IMR-90 (cell line): Measurements from ENCODE around the gene MAP7D1. TPM values are rescaled to one million over a fixed set of nuclear protein-coding genes. Genes with fewer than 3 reads are reported as not detected.
A peak's percentile ranks its signal among the peaks of the same experiment; 100 is the strongest.

Experiments
- ATAC-seq: fragments of 200-7000 bp; cut with Tn5 transposase; 2 replicates; pipeline ENCODE4 v1.9.1; 2020; ENCODE audit warnings: low read depth, mild to moderate bottlenecking, moderate library complexity
- BruUV-seq: library from RNA; stranded (reverse); fragments of 400-500 nt; replicated peaks from 2 replicates; lab custom pipeline; 2021; lab: Mats Ljungman, UMichigan
- CTCF ChIA-PET: fragments of 300-600 bp; formaldehyde crosslinking; extraction: SDS; loops from one replicate; lab custom pipeline; 2021; ENCODE audit warnings: antibody characterized with exemption; lab: Yijun Ruan, JAX
- POLR2A ChIA-PET: fragments of 300-600 bp; sonication (Branson Sonifier 250); formaldehyde crosslinking; loops from one replicate; lab custom pipeline; 2022; ENCODE audit warnings: antibody characterized with exemption; ENCODE audit not compliant: unreplicated experiment; lab: Charles Lee
- DNase-seq: peaks from one replicate; pipeline ENCODE4 v3.0.0; 2013
- H2AFZ ChIP-seq: replicated peaks from 2 replicates; pipeline ENCODE3; 2013; ENCODE audit warnings: low read length, mild to moderate bottlenecking; ENCODE audit not compliant: poor library complexity
- H2AK5ac ChIP-seq: 2 replicates; pipeline ENCODE4 v1.6.1; 2013; ENCODE audit warnings: low read depth, low read length, inconsistent platforms
- H2AK9ac ChIP-seq: replicated peaks from 2 replicates; pipeline ENCODE3; 2013; ENCODE audit warnings: mild to moderate bottlenecking, low read depth, low read length, moderate library complexity; ENCODE audit not compliant: poor library complexity
- H2BK120ac ChIP-seq: 2 replicates; pipeline ENCODE4 v1.6.1; 2013; ENCODE audit warnings: low read depth, low read length, inconsistent platforms
- H2BK15ac ChIP-seq: 3 replicates; pipeline ENCODE4 v1.6.1; 2013; ENCODE audit warnings: low read depth, low read length, inconsistent platforms
- H2BK20ac ChIP-seq: 2 replicates; pipeline ENCODE4 v1.6.1; 2013; ENCODE audit warnings: low read depth, mild to moderate bottlenecking, inconsistent platforms, low read length, moderate library complexity
- H2BK5ac ChIP-seq: 2 replicates; pipeline ENCODE4 v1.6.1; 2013; ENCODE audit warnings: mild to moderate bottlenecking, low read depth, low read length, inconsistent platforms; ENCODE audit not compliant: poor library complexity, severe bottlenecking
- H3K14ac ChIP-seq: replicated peaks from 2 replicates; pipeline ENCODE4 v1.6.1; 2013; ENCODE audit warnings: low read depth, low read length, inconsistent platforms
- H3K18ac ChIP-seq: 2 replicates; pipeline ENCODE4 v1.6.1; 2013; ENCODE audit warnings: low read depth, low read length, control low read depth
- H3K23ac ChIP-seq: 2 replicates; pipeline ENCODE4 v1.6.1; 2013; ENCODE audit warnings: low read depth, low read length, inconsistent platforms
- H3K27ac ChIP-seq: 2 replicates; pipeline ENCODE4 v1.5.1; 2013; ENCODE audit warnings: mild to moderate bottlenecking, control low read depth, low read length; ENCODE audit not compliant: insufficient read depth
- H3K27me3 ChIP-seq: 2 replicates; pipeline ENCODE4 v1.6.1; 2013; ENCODE audit warnings: low read length; ENCODE audit not compliant: control insufficient read depth, insufficient read depth
- H3K36me3 ChIP-seq: 2 replicates; pipeline ENCODE4 v1.6.1; 2013; ENCODE audit warnings: low read length, mixed read lengths; ENCODE audit not compliant: control insufficient read depth, insufficient read depth
- H3K4ac ChIP-seq: 2 replicates; pipeline ENCODE4 v1.6.1; 2013; ENCODE audit warnings: low read depth, low read length, inconsistent platforms
- H3K4me1 ChIP-seq: 2 replicates; pipeline ENCODE4 v1.6.1; 2013; ENCODE audit warnings: low read length, mixed read lengths; ENCODE audit not compliant: control insufficient read depth, insufficient read depth
- H3K4me2 ChIP-seq: 2 replicates; pipeline ENCODE4 v1.6.1; 2013; ENCODE audit warnings: low read depth, mild to moderate bottlenecking, control low read depth, low read length, moderate library complexity
- H3K4me3 ChIP-seq: 2 replicates; pipeline ENCODE4 v1.5.1; 2013; ENCODE audit warnings: low read depth, mild to moderate bottlenecking, control low read depth, low read length, moderate library complexity; ENCODE audit not compliant: insufficient read depth
- H3K56ac ChIP-seq: 2 replicates; pipeline ENCODE4 v1.6.1; 2013; ENCODE audit warnings: low read length, inconsistent platforms; ENCODE audit not compliant: insufficient read depth; ENCODE audit errors: extremely low read depth
- H3K79me1 ChIP-seq, 2 experiments: 2 replicates each; pipeline ENCODE4 v1.6.1; 2013; ENCODE audit warnings: low read length in 2 of 2, inconsistent platforms in 1 of 2, low read depth in 1 of 2
- H3K9ac ChIP-seq: 2 replicates; pipeline ENCODE4 v1.6.1; 2013; ENCODE audit warnings: low read depth, low read length, control low read depth
- H3K9me1 ChIP-seq: 2 replicates; pipeline ENCODE4 v1.6.1; 2013; ENCODE audit warnings: low read length, inconsistent platforms; ENCODE audit not compliant: insufficient read depth
- H3K9me3 ChIP-seq: 2 replicates; pipeline ENCODE4 v1.6.1; 2013; ENCODE audit warnings: low read length; ENCODE audit not compliant: control insufficient read depth, insufficient read depth
- H4K20me1 ChIP-seq: 2 replicates; pipeline ENCODE4 v1.6.1; 2013; ENCODE audit warnings: low read length, inconsistent platforms; ENCODE audit not compliant: insufficient read depth
- H4K5ac ChIP-seq: 2 replicates; pipeline ENCODE4 v1.6.1; 2013; ENCODE audit warnings: mild to moderate bottlenecking, low read depth, low read length, control low read depth
- H4K8ac ChIP-seq, 2 experiments: 2 replicates each; pipeline ENCODE4 v1.6.1; 2013; ENCODE audit warnings: low read depth in 2 of 2, low read length in 2 of 2, control low read depth in 1 of 2, inconsistent platforms in 1 of 2
- H4K91ac ChIP-seq: 2 replicates; pipeline ENCODE4 v1.6.1; 2013; ENCODE audit warnings: low read depth, low read length, inconsistent platforms; ENCODE audit not compliant: insufficient read depth
- BHLHE40 ChIP-seq: fragments of 150-350 bp; IDR thresholded peaks from 2 replicates; pipeline ENCODE4 v1.6.1; 2016; ENCODE audit warnings: mild to moderate bottlenecking, low read depth, low read length
- CEBPB ChIP-seq: IDR thresholded peaks from 2 replicates; pipeline ENCODE4 v1.6.1; 2012; ENCODE audit warnings: low read depth, low read length, improper control_type of control experiment
- CHD1 ChIP-seq: IDR thresholded peaks from 2 replicates; pipeline ENCODE4 v1.6.1; 2012; ENCODE audit warnings: low read depth, low read length, improper control_type of control experiment
- MAFK ChIP-seq: IDR thresholded peaks from 2 replicates; pipeline ENCODE4 v1.6.1; 2012; ENCODE audit warnings: low read depth, low read length, improper control_type of control experiment
- MAZ ChIP-seq: IDR thresholded peaks from 2 replicates; pipeline ENCODE4 v1.6.1; 2012; ENCODE audit warnings: low read depth, mild to moderate bottlenecking, low read length, improper control_type of control experiment, moderate library complexity, borderline replicate concordance
- MXI1 ChIP-seq: IDR thresholded peaks from 2 replicates; pipeline ENCODE4 v1.6.1; 2012; ENCODE audit warnings: low read depth, mild to moderate bottlenecking, low read length, moderate library complexity, borderline replicate concordance
- SMC3 ChIP-seq: fragments of 150-350 bp; IDR thresholded peaks from 2 replicates; pipeline ENCODE4 v1.6.1; 2016; ENCODE audit warnings: low read depth, mild to moderate bottlenecking, antibody characterized with exemption, low read length, moderate library complexity
- USF2 ChIP-seq: fragments of 150-350 bp; IDR thresholded peaks from 2 replicates; pipeline ENCODE4 v1.6.1; 2017; ENCODE audit warnings: mild to moderate bottlenecking, antibody characterized with exemption, low read length, low read depth
- WGBS, 2 experiments: methylation state at CpG; one replicate each; pipeline versions ENCODE4 v1.1.5 to v1.1.7; 2013; ENCODE audit warnings: missing lambda C conversion rate in 2 of 2; ENCODE audit not compliant: insufficient read length in 1 of 2; ENCODE audit errors: extremely low coverage in 2 of 2; 5-methylcytosine and 5-hydroxymethylcytosine counted together
- dilution Hi-C: fragments of 300-500 bp; cut with HindIII; formaldehyde crosslinking; loops from one replicate; pipeline ENCODE4 v1.14.3; 2018; ENCODE audit warnings: low sequenced_read_pairs; ENCODE audit not compliant: unreplicated experiment
- in situ Hi-C: fragments of 300-500 bp; cut with MboI; formaldehyde crosslinking; loops from 3 replicates; pipeline ENCODE4 v1.14.3; 2019; ENCODE audit warnings: low sequenced_read_pairs, inconsistent platforms, mixed read lengths
- intact Hi-C: fragments of 100-400 bp; cut with micrococcal nuclease; formaldehyde crosslinking; loops from 2 replicates; pipeline ENCODE4 v1.10.0; 2022
- polyA plus RNA-seq, 3 experiments: library from polyadenylated mRNA; depleted of rRNA; stranded (reverse); fragments of >200 nt; gene quantifications; 2 replicates each; pipeline ENCODE4 v1.2.3, GENCODE V29; 2012; ENCODE audit warnings: low replicate concordance in 1 of 3
- total RNA-seq: library from RNA; depleted of rRNA; stranded (reverse); fragments of >200 nt; gene quantifications from 2 replicates; pipeline ENCODE4 v1.2.3, GENCODE V29; 2012
- TF ChIP-seq, protein P1 (sequence below): fragments of 150-350 bp; IDR thresholded peaks from 2 replicates; pipeline ENCODE4 v1.6.1; 2016; ENCODE audit warnings: low read depth, mild to moderate bottlenecking, low read length, moderate library complexity, borderline replicate concordance
- TF ChIP-seq, protein P2 (sequence below): conservative IDR thresholded peaks from 2 replicates; pipeline ENCODE4 v1.5.1; 2012; ENCODE audit warnings: mild to moderate bottlenecking, low read depth, low read length, improper control_type of control experiment

The MAP7D1 gene
- total and polyA plus RNA-seq, 2 of the 4 experiments (the other 2 are of a cell fraction), result 32.3 to 81.9 TPM

DNA sequence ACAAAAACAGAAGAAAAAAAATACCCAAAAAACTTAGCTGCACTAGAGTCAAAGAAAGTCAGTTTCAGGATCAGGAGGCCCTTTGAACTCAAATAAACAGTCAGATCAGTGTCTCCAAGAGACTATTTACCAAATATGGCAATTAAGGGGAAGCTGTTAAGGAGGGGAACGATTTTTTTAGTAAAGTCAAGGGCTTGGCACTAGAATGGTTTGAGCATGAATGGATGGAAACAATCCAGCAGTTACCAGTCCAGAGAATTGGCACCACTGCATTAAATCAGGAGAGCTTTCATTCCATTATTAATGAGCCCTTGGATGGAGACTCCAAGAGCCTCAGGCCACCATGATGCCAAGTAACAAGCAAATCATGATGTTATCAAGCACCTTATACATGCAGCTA lies 13.8 kb upstream of the MAP7D1 start:
- no TSS peak for BruUV-seq
- Histone ChIP-seq H3K9ac (no peak overlapping the region), H4K5ac (no peak overlapping the region), H3K27me3 (no peaks in the 10 kb centered on the region), H3K4me2 (no peak overlapping the region), H3K18ac (no peak overlapping the region), H3K9me3 (no peaks in the 10 kb centered on the region), H3K14ac (no peak overlapping the region), H2AK9ac (no peak overlapping the region), H2BK15ac (no peak overlapping the region), H3K23ac (no peak overlapping the region), H4K91ac (no peak overlapping the region), H3K79me1 (peaks cover 31 to 71% of the 10 kb centered on the region in 2 experiments), H3K4ac (no peak overlapping the region; the same call in 1 of the 2 replicates), H2AFZ (no peak overlapping the region), H4K8ac (peak overlapping the region in 1 of 2 experiments; percentile 37; a peak in 1 of 4 replicates), H3K4me1 (peaks cover 1% of the 10 kb centered on the region), H2AK5ac (no peak overlapping the region), H3K56ac (no peak overlapping the region), H2BK5ac (no peak overlapping the region), H2BK20ac (no peak overlapping the region), H2BK120ac (0 out of 2 replicates have a peak overlapping the region, but pooled peaks have one; percentile 21), H3K36me3 (peaks cover 18% of the 10 kb centered on the region), H3K9me1 (peaks cover 14% of the 10 kb centered on the region), H4K20me1 (peaks cover 12% of the 10 kb centered on the region; the same call in 1 of the 2 replicates), H3K4me3 (no peak overlapping the region), H3K27ac (no peak overlapping the region)
- ATAC-seq, result no peak
- TF ChIP-seq MAZ, result no peak
- TF ChIP-seq CEBPB, result no peak
- TF ChIP-seq, protein P1, sequence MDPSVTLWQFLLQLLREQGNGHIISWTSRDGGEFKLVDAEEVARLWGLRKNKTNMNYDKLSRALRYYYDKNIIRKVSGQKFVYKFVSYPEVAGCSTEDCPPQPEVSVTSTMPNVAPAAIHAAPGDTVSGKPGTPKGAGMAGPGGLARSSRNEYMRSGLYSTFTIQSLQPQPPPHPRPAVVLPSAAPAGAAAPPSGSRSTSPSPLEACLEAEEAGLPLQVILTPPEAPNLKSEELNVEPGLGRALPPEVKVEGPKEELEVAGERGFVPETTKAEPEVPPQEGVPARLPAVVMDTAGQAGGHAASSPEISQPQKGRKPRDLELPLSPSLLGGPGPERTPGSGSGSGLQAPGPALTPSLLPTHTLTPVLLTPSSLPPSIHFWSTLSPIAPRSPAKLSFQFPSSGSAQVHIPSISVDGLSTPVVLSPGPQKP, result no peak
- TF ChIP-seq MAFK, result no peak
- TF ChIP-seq USF2, result no peak
- TF ChIP-seq, protein P2, sequence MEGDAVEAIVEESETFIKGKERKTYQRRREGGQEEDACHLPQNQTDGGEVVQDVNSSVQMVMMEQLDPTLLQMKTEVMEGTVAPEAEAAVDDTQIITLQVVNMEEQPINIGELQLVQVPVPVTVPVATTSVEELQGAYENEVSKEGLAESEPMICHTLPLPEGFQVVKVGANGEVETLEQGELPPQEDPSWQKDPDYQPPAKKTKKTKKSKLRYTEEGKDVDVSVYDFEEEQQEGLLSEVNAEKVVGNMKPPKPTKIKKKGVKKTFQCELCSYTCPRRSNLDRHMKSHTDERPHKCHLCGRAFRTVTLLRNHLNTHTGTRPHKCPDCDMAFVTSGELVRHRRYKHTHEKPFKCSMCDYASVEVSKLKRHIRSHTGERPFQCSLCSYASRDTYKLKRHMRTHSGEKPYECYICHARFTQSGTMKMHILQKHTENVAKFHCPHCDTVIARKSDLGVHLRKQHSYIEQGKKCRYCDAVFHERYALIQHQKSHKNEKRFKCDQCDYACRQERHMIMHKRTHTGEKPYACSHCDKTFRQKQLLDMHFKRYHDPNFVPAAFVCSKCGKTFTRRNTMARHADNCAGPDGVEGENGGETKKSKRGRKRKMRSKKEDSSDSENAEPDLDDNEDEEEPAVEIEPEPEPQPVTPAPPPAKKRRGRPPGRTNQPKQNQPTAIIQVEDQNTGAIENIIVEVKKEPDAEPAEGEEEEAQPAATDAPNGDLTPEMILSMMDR, result no peak
- TF ChIP-seq MXI1, result no peak
- no peak for TF ChIP-seq CHD1
- no peak for TF ChIP-seq SMC3
- no peak for TF ChIP-seq BHLHE40
- in situ Hi-C loops (no loop called here), dilution Hi-C loops (no loop called here), intact Hi-C loops (no loop called here)
- WGBS, 2 experiments, result no CpG with 5 or more reads among the region's 1 CpG
- DNase-seq, result no peak
- ChIA-PET POLR2A (no interaction called here), CTCF (interaction anchor here (0.8 to 1.2 kb wide), 2 partner anchors 42 to 46 kb away, joined by 3 read pairs; no protein-coding TSS in a partner anchor)
